Pulmonary artery endothelial cell (primary cell): ENCODE results near the gene KCNK5. TPM values are rescaled to one million over a fixed set of nuclear protein-coding genes. Genes with fewer than 3 reads are reported as not detected.

Experiments used
- DNase-seq: peaks from one replicate; pipeline ENCODE4 v3.0.0-alpha.2; 2011; ENCODE audit warnings: low read depth, low spot score
- total RNA-seq: library from RNA; depleted of rRNA; stranded (reverse); fragments of >200 nt; gene quantifications from 2 replicates; pipeline ENCODE4 v1.2.3, GENCODE V29; 2014

Gene KCNK5
- total RNA-seq, 1 donor from 2014 or later: not detected

- DNase-seq: no peak
These were observed 88.6 kb downstream of the KCNK5 start for GRCh38 chr6:39140556-39141167.

Other genes starting within 250 kb of the KCNK5 start
- gene GLP1R, start 180.7 kb downstream of the KCNK5 start, total RNA-seq: not detected in 2 replicates
- 9.4 and 10.4 TPM in 2 replicates for gene SAYSD1, start 114.3 kb downstream of the KCNK5 start, total RNA-seq
- gene KCNK17, start 84.9 kb upstream of the KCNK5 start, total RNA-seq: not detected in 2 replicates
- gene KCNK16, start 93.2 kb upstream of the KCNK5 start, total RNA-seq: not detected in 2 replicates